ENCODE results near the gene CEP44. TPM values are rescaled to one million over a fixed set of nuclear protein-coding genes. Genes with fewer than 3 reads are reported as not detected.

CEP44 gene
- total RNA-seq, 1 donor = 10.9 TPM

GRCh38 chr4:174303687-174304086 is 20.0 kb downstream of the CEP44 start:
- Histone ChIP-seq H3K79me2 (ENCODE audit: insufficient read depth, low read length) (no peaks in the 10 kb centered on the region), H3K4me3 (ENCODE audit: insufficient read depth, low read length) (no peak overlapping the region)

GRCh38 chr4:174304664-174305063 is 21.0 kb downstream of the CEP44 start:
- no peak overlapping the region for H3K27ac ChIP-seq (ENCODE audit: low read depth, low read length)
- TF ChIP-seq CTCF (IDR thresholded peaks at IDR 0.05; ENCODE audit: extremely low read depth, low read depth, low read length) = no peak
- H2AFZ ChIP-seq (ENCODE audit: low read length) = no peak overlapping the region
- no peaks in the 10 kb centered on the region for H3K4me1 ChIP-seq (ENCODE audit: insufficient read depth, low read length)
- no peak overlapping the region for H3K4me2 ChIP-seq (ENCODE audit: insufficient read depth, low read length)
- no peaks in the 10 kb centered on the region for H3K9me3 ChIP-seq (ENCODE audit: low read depth, low read length)
- no peaks in the 10 kb centered on the region for H4K20me1 ChIP-seq (ENCODE audit: insufficient read depth, low read length)
- no peaks in the 10 kb centered on the region for H3K36me3 ChIP-seq (ENCODE audit: insufficient read depth, low read length)
- no peak overlapping the region for H3K4me3 ChIP-seq (ENCODE audit: insufficient read depth, low read length)
- H3K27me3 ChIP-seq (ENCODE audit: insufficient read depth, low read length) = no peaks in the 10 kb centered on the region
- no peaks in the 10 kb centered on the region for H3K79me2 ChIP-seq (ENCODE audit: insufficient read depth, low read length)
- no peak for DNase-seq (ENCODE audit: insufficient read length, low spot score, missing footprints)

More at GRCh38 chr4:174303687-174304086, 20.0 kb downstream of the CEP44 start:
- Histone ChIP-seq H3K4me1 (ENCODE audit: insufficient read depth, low read length) (no peaks in the 10 kb centered on the region), H3K9me3 (ENCODE audit: low read depth, low read length) (no peaks in the 10 kb centered on the region), H3K4me2 (ENCODE audit: insufficient read depth, low read length) (no peak overlapping the region), H4K20me1 (ENCODE audit: insufficient read depth, low read length) (no peaks in the 10 kb centered on the region), H3K27ac (ENCODE audit: low read depth, low read length) (no peak overlapping the region), H3K36me3 (ENCODE audit: insufficient read depth, low read length) (no peaks in the 10 kb centered on the region), H3K27me3 (ENCODE audit: insufficient read depth, low read length) (no peaks in the 10 kb centered on the region), H2AFZ (ENCODE audit: low read length) (no peak overlapping the region)
- DNase-seq (ENCODE audit: insufficient read length, low spot score, missing footprints) = no peak
- no peak for TF ChIP-seq CTCF (IDR thresholded peaks at IDR 0.05; ENCODE audit: extremely low read depth, low read depth, low read length)

- Histone ChIP-seq H3K27ac (ENCODE audit: low read depth, low read length) (no peak overlapping the region), H4K20me1 (ENCODE audit: insufficient read depth, low read length) (no peaks in the 10 kb centered on the region), H3K27me3 (ENCODE audit: insufficient read depth, low read length) (no peaks in the 10 kb centered on the region), H2AFZ (ENCODE audit: low read length) (no peak overlapping the region), H3K4me1 (ENCODE audit: insufficient read depth, low read length) (no peaks in the 10 kb centered on the region), H3K79me2 (ENCODE audit: insufficient read depth, low read length) (no peaks in the 10 kb centered on the region), H3K4me3 (ENCODE audit: insufficient read depth, low read length) (no peak overlapping the region), H3K36me3 (ENCODE audit: insufficient read depth, low read length) (no peaks in the 10 kb centered on the region), H3K4me2 (ENCODE audit: insufficient read depth, low read length) (no peak overlapping the region), H3K9me3 (ENCODE audit: low read depth, low read length) (no peaks in the 10 kb centered on the region)
- no peak for DNase-seq (ENCODE audit: insufficient read length, low spot score, missing footprints)
- no peak for TF ChIP-seq CTCF (IDR thresholded peaks at IDR 0.05; ENCODE audit: extremely low read depth, low read depth, low read length)
Observed at GRCh38 chr4:174305961-174306360, 22.2 kb downstream of the CEP44 start.

- H2AFZ ChIP-seq (ENCODE audit: low read length) = no peak overlapping the region
- H3K79me2 ChIP-seq (ENCODE audit: insufficient read depth, low read length) = no peaks in the 10 kb centered on the region
- H3K4me1 ChIP-seq (ENCODE audit: insufficient read depth, low read length) = no peaks in the 10 kb centered on the region
- H3K4me2 ChIP-seq (ENCODE audit: insufficient read depth, low read length) = no peak overlapping the region
- H3K9me3 ChIP-seq (ENCODE audit: low read depth, low read length) = no peaks in the 10 kb centered on the region
- no peak overlapping the region for H3K27ac ChIP-seq (ENCODE audit: low read depth, low read length)
- H3K27me3 ChIP-seq (ENCODE audit: insufficient read depth, low read length) = no peaks in the 10 kb centered on the region
- no peaks in the 10 kb centered on the region for H4K20me1 ChIP-seq (ENCODE audit: insufficient read depth, low read length)
- H3K4me3 ChIP-seq (ENCODE audit: insufficient read depth, low read length) = no peak overlapping the region
- peaks cover 4% of the 10 kb centered on the region for H3K36me3 ChIP-seq (ENCODE audit: insufficient read depth, low read length)
- TF ChIP-seq CTCF (IDR thresholded peaks at IDR 0.05; ENCODE audit: extremely low read depth, low read depth, low read length) = no peak
- DNase-seq (ENCODE audit: insufficient read length, low spot score, missing footprints) = no peak
Observed at GRCh38 chr4:174307694-174308093, 24.0 kb downstream of the CEP44 start.

Data from osteoblast (primary cell).